DMS 273 (cell line): ENCODE results near the gene ZNF644.
A peak's percentile ranks its signal among the peaks of the same experiment; 100 is the strongest.

Source experiments
- DNase-seq: peaks from one replicate; lab custom pipeline; 2025; ENCODE audit not compliant: unreplicated experiment; lab: John Stamatoyannopoulos, UW

The ZNF644 gene

DNA sequence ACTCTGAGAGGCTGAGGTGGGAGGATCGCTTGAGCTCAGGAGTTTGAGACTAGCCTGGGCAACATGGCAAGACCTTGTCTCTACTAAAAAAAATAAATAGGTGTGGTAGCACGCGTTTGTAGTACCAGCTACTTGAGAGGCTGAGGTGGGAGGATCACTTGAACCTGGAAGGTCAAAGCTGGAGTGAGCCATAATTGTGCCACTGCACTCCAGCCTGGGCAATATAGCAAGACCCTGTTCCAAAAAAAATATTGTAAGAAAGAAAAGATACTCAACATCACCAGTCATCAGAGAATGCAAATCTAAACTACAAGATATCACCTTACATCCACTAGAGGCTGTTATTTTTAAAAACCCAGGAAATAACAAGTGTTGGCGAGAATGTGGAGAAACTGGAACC is 32.5 kb downstream of the ZNF644 start:
- DNase-seq, result no peak

DNA sequence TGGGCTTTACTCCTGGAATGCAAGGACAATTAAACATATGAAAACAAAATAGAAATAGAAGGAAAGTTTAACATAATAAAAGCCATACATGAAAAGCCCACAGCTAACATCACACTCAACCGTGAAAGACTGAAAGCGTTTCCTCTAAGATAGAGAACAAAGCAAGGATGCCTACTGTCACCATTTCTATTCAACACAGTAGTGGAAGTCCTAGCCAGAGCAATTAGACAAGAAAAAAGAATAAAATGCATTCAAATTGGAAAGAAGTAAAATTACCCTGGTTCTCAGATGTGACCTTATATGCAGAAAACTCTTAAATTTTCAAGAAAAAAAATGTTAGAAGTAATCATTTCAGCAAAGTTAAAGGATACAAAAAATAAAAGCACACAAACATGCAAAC is 34.0 kb downstream of the ZNF644 start:
- DNase-seq, result no peak

DNA sequence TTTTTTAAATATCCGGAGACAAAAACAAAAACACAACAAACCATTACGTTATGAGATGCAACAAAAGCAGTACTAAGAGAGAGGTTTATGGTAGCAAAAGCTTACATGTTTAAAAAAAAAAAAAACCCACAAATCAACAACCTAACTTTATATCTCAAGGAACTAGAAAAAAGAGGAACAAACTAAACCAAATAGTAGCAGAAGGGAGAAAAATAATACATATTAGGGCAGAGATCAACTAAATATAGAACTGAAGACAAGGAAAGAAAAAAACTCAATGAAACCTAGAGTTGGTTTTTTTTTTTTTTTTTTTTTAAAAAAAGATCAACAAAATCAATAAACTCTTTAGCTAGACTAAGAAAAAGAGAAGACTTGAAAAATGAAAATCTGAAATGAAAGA is 34.9 kb downstream of the ZNF644 start:
- no peak for DNase-seq

DNA sequence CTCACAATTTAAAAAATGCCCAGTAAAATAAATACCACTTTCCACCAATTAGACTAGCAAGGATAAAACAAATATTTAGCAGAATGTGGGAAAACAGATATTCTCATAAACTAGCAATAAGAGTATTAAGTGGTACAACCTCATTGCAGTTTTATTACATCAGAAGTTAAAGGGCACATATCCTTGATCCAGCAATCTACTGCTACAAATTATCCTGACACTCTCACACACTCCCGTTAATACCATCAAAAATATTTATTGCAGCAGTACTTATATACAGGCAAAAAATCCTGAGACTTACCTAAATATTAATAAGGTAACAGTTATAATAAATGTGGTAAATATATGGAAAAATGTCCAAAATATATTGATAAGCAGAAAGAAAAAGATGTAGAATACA is 44.3 kb downstream of the ZNF644 start:
- DNase-seq, result no peak

DNA sequence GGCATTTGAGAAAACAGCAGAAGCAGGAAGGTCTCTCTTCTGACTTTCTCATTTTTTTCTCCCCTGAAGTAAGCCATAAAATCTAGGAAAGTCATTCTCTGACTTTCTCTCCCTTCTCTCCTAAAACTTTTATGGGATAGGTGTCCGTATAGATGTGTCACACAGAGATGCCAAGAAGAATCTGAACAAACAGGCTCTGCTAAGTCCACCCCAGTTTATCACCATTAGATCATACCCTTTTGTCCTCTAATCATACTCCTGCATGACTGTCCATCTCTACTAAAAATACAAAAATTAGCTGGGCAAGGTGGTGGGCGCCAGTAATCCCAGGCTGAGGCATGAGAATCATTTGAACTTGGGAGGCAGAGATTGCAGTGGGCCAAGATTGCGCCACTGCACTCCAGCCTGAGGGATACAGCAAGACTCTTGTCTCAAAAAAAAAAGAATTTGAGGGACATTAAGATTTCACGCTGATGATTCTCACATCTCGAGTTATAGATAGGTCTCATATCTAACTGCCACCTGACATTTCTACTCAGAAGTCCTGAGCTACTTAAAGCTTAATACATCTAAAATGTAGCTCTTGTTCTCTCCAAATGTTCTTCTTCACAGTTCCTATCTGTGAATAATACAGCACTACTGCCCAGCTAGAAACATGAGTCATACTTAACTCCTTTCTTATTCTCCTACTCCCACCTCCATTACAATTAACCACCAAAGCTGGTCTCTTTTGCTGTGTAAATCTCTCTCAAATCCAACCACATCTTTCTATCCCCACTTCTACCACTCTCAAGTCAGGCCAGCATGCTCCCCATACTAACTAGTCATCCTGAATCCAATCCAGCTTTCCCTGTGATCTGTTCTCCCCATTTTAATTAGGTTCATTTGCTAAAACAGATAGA is 47.7 kb downstream of the ZNF644 start:
- no peak for DNase-seq

DNA sequence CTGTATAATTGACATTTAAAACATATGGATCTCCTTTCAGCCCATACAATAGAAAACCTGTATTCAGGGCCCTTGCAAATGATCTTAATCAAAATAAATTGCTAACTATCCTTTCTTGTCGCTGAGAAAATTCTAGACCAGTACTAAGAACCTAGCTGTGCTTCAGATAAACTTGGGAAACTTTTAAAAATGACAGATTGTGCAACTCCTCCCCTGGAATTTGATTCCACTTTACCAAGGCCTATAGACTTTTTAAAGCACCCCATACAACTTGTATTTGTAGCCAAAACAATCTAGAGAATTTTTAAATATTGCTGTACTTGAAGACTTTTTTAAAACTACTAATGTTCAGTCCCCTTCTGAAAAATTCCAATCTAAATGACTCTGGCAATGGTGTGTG is 51.6 kb downstream of the ZNF644 start:
- no peak for DNase-seq

DNA sequence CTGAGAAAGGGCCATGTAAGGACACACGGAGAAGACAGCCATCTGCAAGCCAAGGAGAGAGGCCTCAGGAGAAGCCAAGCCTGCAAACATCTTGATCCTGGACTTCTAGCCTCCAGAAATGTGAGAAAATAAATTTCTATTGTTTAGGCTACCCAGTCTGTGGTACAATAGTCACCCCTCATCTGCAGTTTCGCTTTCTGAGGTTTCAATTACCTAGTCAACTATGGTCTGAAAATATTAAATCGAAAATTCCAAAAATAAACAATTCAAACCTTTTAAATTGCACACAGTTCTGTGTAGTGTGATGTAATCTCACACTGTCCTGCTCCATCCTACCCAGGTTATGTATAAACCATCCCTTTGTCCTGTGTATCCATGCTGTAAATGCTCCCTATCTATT is 52.6 kb downstream of the ZNF644 start:
- DNase-seq, result no peak

DNA sequence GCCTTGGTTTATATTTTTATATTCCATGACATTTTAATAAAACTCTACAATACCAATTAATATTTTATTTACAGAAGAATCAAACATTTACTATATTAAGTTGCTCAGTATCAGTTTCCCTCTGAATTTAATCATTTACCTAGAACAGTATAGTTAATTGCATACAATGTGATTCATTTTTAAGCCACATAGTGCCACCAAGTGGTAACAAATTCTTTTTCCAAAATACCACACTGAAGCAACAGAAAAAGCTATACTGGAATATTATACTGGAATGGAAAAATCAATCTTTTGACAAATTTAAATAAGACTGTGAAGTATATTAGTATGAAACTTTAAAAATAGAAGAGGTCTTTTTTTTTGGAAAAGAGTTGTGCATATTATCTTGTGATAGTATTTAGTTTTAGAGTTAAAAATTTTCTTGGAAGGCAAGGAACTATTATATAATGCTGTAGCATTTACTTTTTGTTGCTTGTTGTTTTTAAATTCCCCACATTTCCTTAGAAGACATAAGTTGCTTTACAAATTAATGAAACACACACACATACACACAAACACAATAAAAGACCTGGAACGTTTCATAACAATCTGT is 57.3 kb downstream of the ZNF644 start:
- peak; percentile 51 for DNase-seq

DNA sequence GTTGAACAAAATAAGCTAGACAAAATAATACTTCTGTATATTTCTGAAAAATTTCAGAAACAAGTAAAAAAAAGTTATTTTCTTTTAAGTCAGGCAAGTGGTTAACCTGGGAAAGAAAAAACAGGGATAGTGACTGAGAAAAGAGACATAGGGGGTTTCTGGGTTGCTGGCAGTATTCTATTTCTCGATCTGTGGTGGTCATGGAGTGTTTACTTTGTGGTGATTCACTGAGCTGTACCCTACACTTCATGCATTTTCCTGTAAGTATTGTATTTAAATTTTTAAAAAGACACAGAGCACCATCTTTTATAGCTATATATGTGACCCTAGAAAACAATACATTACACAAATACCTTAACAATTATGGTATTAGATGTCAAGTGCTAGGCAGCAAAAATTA is 58.2 kb downstream of the ZNF644 start:
- DNase-seq, result no peak

DNA sequence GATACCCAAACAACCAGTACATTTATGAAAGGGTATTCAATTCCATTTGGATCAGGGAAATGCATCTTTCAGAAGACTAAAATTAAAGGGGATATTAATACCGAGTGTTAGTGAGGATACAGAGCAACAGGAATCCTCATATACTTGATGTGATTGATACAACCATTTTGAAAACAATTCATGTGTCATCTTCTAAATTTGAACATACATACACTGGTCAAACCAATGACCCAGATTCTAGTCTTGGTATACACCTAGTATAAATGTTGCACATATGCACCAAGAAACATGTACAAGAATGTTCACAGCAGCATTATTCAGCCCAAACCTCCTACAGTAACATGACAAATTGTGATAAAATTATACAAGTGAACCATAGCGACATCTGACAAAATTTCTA is 58.6 kb downstream of the ZNF644 start:
- no peak for DNase-seq

DNA sequence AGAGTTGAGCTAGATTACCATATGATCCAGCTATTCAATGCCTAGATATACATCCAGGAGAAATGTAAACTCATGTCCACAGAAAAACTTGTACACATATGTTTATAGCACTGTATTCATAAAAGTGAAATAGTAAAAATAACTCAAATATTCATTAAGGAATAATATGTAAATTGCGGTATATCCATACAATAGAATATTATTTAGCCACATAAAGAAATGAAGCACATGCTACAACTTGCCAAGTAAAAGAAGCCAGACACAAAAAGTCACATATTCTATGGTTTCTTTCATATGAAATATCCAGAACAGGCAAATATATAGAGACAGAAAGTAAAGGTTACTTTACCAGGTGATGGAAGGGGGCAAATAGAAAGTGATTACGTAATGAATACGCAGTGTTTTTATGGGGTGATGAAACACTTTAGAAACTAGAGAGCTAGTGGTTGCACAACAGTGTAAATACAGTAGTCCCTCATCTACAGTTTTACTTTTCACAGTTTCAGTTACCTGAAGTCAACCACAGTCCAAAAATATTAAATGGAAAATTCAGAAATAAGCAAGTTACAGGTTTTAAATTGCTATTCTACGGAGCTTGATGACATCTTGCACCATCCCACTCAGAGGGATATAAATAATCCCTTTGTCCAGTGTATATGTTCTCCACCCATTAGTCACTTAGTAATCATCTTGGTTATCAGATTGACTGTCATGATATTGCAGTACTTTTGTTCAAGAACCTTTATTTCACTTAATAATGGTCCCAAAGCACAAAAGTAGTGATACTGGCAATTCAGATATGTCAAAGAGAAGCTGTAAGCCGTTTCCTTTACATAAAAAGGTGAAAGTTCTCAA is 62.3 kb downstream of the ZNF644 start:
- no peak for DNase-seq

DNA sequence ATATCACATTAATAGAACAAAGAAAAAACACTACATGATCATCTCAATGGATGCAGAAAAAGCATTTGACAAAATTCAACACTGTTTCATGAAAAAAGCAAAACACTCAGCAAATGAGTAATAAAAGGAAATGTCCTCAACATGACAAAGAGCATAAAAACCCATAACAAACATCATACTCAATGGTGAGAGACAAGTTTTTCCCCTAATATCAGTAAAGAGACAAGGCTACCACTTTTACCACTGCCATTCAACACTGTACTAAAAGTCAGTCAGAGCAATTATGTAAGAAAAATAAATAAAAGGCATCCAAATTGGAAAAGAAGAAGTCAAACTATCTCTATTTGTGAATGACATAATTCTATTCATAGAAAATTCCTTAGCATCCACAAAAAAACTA is 64.3 kb downstream of the ZNF644 start:
- DNase-seq, result no peak

DNA sequence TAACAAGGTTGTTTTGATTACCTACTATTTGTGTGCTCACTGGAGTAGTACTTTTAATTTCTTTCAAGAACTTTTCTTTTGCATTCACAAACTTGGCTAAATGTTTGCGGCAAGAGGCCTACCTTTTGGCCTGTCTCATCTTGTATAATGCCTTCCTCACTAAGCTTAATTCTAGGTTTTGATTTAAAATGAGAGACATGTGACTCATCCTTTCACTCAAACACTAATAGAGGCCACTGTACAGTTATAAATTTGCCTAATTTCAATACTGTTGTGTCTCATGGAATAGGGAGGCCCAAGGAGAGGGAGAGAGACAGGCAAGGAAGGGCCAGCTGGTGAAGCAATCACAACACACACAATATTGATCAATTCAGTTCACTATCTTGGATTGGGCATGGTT is 66.1 kb downstream of the ZNF644 start:
- no peak for DNase-seq

DNA sequence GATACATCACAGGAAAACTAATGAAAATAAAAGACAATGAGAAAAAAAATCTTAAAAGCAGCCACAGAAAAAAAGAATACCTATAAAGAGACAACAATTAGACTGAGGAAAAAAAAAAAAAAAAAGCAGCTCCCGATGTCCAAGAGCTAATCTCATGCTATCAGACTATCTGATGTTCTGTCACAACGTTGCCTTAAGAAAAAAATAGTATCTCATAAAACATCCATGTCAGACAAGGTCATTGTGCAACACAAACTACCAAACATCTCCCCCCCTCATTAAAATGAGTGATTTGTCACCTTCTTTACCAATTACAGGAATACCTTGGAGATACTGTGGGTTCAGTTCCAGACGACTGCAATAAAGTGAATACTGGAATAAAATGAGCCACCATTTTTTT is 68.9 kb downstream of the ZNF644 start:
- no peak for DNase-seq

DNA sequence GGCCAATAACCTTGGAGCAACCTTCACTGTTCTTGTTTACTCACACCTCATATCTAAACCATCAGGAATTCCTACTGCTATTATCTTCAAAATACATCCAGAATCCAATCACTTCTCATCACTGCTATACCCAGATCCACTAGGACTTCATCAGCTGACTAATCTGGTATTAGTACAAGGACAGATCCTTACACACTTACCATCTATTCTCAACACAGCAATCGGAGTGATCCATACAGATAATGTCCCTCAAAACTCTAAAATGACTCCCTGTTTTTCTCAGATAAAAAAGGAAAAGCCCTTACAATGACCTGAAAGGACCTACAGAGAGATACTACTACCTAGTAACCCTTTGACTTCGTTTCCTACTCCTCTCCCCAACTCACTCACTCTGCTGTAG is 70.8 kb downstream of the ZNF644 start:
- no peak for DNase-seq

DNA sequence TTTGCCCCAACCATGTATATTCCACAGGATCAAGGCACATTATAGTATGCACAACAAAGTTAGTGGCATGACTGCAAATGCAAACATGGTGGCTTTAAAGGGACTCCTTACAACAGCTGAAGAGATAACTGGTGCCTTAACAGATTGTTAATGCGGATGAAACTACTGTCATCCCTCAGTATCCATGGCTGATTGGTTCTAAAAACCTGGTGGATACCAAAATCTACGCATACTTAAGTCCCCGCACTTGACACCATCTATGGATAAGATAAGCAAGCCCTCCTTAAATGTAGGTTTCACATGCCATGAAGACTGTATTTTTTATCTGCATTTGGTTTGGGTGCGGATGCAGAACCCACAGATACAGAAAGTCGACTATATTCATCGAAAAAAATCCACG is 73.5 kb downstream of the ZNF644 start:
- no peak for DNase-seq

DNA sequence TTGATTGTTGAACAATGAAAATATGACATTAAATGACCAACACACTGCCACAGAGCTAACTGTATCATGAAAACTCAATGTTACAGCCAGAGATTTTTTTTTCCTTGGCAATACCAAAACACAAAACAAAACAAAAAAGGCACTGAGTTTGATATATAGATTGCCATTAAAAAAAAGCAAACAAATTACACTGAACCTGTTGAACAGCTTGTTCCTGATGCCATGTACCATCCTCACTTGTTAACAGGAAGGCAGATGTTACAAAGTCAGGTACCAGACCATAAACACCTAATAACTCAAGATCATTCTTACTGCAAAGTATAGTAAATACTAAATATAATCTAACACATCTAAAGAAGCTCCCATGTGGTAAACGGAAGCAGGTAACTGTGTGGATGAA is 75.2 kb downstream of the ZNF644 start:
- no peak for DNase-seq

DNA sequence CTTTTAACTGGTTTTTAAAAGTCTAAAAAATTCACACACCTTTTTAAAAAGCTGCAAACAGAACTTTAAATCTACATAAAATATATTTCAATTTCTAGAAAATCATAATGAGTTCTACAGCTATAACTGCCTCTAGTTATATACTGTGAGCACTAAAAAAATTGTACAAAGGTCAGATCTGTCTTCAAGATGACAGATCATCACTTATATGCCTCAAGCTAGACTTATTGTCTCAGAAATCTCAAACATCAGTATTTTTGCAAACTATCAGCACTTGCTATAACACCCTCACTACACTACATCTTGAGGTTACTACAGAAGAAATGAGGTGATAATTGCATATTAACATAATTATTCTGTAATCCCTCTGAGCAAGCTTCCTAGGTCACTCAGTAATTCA is 76.5 kb downstream of the ZNF644 start:
- DNase-seq, result no peak

DNA sequence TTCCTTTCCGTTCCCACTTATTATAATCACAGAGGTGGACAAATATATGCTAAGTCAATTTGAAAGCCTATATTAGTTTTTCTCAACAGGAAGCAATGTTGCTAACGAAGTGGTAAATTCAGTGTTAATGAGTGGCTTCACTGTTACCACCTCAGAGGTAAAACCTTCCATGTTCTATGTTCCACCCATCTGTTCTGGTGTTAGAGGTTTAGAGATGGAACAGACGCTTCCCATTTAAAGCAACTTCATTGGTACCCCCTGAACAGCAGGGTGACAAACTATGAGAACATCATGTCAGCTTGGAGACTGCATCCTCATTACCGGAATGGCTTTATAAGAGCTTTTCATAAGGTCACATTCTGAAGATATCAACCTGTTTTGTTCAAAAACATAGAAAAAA is 77.9 kb downstream of the ZNF644 start:
- DNase-seq, result no peak

DNA sequence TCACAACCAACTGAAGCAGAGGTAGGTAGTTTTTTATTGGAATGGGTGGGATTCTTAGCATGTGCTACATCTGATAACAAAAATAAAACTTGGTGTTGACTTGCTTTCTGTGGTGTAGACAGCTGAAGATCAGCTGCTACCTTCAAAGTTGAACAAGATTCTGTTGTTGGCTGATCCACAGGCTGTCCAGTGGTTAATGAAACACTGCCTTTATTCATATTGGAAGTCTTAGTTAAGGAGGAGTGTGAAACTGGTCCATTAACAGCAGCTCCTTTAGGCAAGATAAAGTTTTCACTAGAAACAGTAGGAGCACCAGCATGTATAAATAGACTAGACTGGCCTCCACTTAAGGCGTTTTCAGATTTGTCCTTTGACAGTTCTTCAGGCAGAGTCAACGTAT is 81.1 kb downstream of the ZNF644 start:
- DNase-seq, result no peak

DNA sequence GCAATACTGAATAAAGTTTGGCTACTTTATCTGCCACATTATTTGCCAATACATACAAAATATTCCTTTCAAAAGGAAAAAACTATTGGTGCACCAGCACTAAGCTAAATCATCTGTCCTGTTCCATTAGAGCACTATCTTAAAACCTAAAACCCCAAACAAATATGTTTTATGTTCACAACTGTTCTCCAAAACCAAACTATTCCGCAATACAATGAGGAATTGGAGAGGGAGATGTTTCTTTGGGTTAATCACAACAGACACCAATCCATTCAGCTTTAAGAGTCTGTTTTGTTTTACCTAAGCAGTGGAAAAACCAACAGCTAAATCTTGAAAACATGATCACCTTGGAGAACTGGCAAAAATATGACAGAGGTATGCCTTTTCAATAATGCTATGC is 85.1 kb downstream of the ZNF644 start:
- no peak for DNase-seq

DNA sequence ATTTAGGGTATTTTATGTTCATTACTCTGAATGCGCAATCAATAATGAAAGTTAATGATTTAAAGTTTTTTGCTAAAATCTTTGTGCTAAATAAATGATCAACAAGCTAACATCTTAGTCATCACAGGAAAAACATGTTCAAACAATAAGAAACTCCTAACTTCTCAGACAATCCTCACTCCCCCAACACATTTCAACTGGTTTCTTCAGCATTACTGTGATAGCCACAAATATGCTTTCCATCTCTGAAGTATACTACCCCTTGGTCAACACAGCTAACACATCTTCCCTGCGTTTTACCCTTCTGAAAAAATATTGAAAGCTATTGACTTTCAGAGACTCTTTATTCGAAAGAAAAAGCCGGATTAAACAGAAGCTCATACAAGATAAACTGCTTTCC is 85.8 kb downstream of the ZNF644 start:
- DNase-seq, result no peak
